Measurements from ENCODE around the gene CHMP2A.

DNA sequence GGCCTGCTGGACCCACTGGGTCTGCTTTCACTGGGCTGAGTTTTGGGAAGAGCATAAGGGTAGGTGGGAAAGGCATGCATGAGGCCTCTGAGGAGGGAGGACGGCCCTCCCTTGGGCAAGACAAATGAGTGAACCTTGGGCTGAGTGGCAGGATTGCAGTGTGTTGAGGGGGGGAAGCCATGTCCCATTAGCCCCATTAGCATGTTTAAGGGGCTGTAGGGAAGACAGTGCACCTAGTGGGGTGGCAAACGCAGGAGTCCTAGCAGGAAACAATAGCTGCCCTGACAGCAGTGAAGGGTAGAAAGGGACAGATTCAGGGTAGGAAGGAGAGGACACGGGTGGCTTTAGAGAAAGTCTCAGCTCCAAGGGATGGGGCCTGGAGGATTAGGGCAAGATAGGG, 32.2 kb downstream of the CHMP2A start:
- no peak for TF ChIP-seq ZNF274 (IDR thresholded peaks at IDR 0.05; ENCODE audit: low read depth, low read length)
- no peak for TF ChIP-seq SUZ12 (IDR thresholded peaks at IDR 0.05; ENCODE audit: extremely low read depth, insufficient read depth, insufficient read length)
